GM12875 (cell line): ENCODE data around the gene RPS6KB2.

Experiments used
- H3K4me3 ChIP-seq: one replicate; pipeline ENCODE4 v1.5.1; 2011; ENCODE audit warnings: low read depth, low read length, control low read depth
- CTCF ChIP-seq: IDR thresholded peaks from 2 replicates; pipeline ENCODE4 v1.5.1; 2011; ENCODE audit warnings: low read depth, mild to moderate bottlenecking, control low read depth, inconsistent platforms, low read length, moderate library complexity, borderline replicate concordance; ENCODE audit not compliant: insufficient read depth

RPS6KB2 gene

GRCh38 chr11:67428052-67429001 is at the start of gene RPS6KB2:
Gene RPS6KB2 (plus strand): TSS chr11:67428494. CDS start chr11:67428546, 52 bp downstream.
- peak within 1 kb of the TSS; percentile 97 for H3K4me3 ChIP-seq
- TF ChIP-seq CTCF = no peak

- H3K4me3 ChIP-seq = no peak overlapping the region
- TF ChIP-seq CTCF = no peak
These were observed 49.8 kb upstream of the RPS6KB2 start for GRCh38 chr11:67378544-67378943.

GRCh38 chr11:67379061-67380058 is 48.9 kb upstream of the RPS6KB2 start:
- TF ChIP-seq CTCF = no peak
- H3K4me3 ChIP-seq = no peak overlapping the region

GRCh38 chr11:67381244-67381972 is 46.9 kb upstream of the RPS6KB2 start:
- peak overlapping the region; percentile 11 for H3K4me3 ChIP-seq
- no peak for TF ChIP-seq CTCF

- no peak overlapping the region for H3K4me3 ChIP-seq
- peak; percentile 98 for TF ChIP-seq CTCF
These were observed 45.8 kb upstream of the RPS6KB2 start for GRCh38 chr11:67382276-67383136.
